Measurements from ENCODE around the gene C16orf78. TPM values are rescaled to one million over a fixed set of nuclear protein-coding genes. Genes with fewer than 3 reads are reported as not detected.

C16orf78 gene
- total RNA-seq, 2 donors from 2014 or later, result not detected

GRCh38 chr16:49382916-49383315, 9.3 kb downstream of the C16orf78 start:
- Mint-ChIP-seq H3K27me3 (peaks cover 0 to 9% of the 10 kb centered on the region in 2 donors), H3K4me3 (no peak overlapping the region), H3K9me3 (no peaks in the 10 kb centered on the region), H3K27ac (no peak overlapping the region), H3K36me3 (no peaks in the 10 kb centered on the region), H3K4me1 (ENCODE audit: low read depth in 2 of 2) (no peaks in the 10 kb centered on the region)
- DNase-seq (ENCODE audit: low spot score) (no peak), ATAC-seq (no peak)

- Mint-ChIP-seq H3K4me1 (ENCODE audit: low read depth in 2 of 2) (no peaks in the 10 kb centered on the region), H3K9me3 (no peaks in the 10 kb centered on the region), H3K4me3 (no peak overlapping the region), H3K36me3 (no peaks in the 10 kb centered on the region), H3K27me3 (peaks cover 17 to 28% of the 10 kb centered on the region in 2 donors), H3K27ac (no peak overlapping the region)
- ATAC-seq (no peak), DNase-seq (ENCODE audit: low spot score) (no peak)
Observed at GRCh38 chr16:49395021-49395420, 21.4 kb downstream of the C16orf78 start.

- no peak overlapping the region for H3K4me3 Mint-ChIP-seq
- peaks cover 10 to 28% of the 10 kb centered on the region in 2 donors for H3K27me3 Mint-ChIP-seq
- no peaks in the 10 kb centered on the region for H3K36me3 Mint-ChIP-seq
- DNase-seq (ENCODE audit: low spot score) (no peak), ATAC-seq (no peak)
- no peaks in the 10 kb centered on the region for H3K4me1 Mint-ChIP-seq (ENCODE audit: low read depth in 2 of 2)
- no peaks in the 10 kb centered on the region for H3K9me3 Mint-ChIP-seq
- H3K27ac Mint-ChIP-seq, result no peak overlapping the region
Observed at GRCh38 chr16:49396206-49396720, 22.7 kb downstream of the C16orf78 start.

- DNase-seq (ENCODE audit: low spot score) (no peak), ATAC-seq (no peak)
- Mint-ChIP-seq H3K27ac (no peak overlapping the region), H3K4me1 (ENCODE audit: low read depth in 2 of 2) (no peaks in the 10 kb centered on the region), H3K4me3 (no peak overlapping the region), H3K9me3 (peaks cover 4% of the 10 kb centered on the region), H3K27me3 (peaks cover 12 to 15% of the 10 kb centered on the region in 2 donors), H3K36me3 (no peaks in the 10 kb centered on the region)
Observed at GRCh38 chr16:49398761-49399160, 25.2 kb downstream of the C16orf78 start.

GRCh38 chr16:49399594-49400364, 26.2 kb downstream of the C16orf78 start:
- Mint-ChIP-seq H3K27me3 (peaks cover 14 to 17% of the 10 kb centered on the region in 2 donors), H3K4me3 (no peak overlapping the region), H3K36me3 (no peaks in the 10 kb centered on the region), H3K4me1 (ENCODE audit: low read depth in 2 of 2) (no peaks in the 10 kb centered on the region), H3K27ac (no peak overlapping the region), H3K9me3 (peaks cover 4% of the 10 kb centered on the region)
- ATAC-seq (no peak), DNase-seq (ENCODE audit: low spot score) (peak; percentile 22)

GRCh38 chr16:49400611-49401010, 27.0 kb downstream of the C16orf78 start:
- H3K27ac Mint-ChIP-seq, result no peak overlapping the region
- no peak for ATAC-seq
- H3K4me1 Mint-ChIP-seq (ENCODE audit: low read depth in 2 of 2), result no peaks in the 10 kb centered on the region
- DNase-seq (ENCODE audit: low spot score), result peak; percentile 44
- peaks cover 4% of the 10 kb centered on the region for H3K9me3 Mint-ChIP-seq
- peaks cover 14 to 17% of the 10 kb centered on the region in 2 donors for H3K27me3 Mint-ChIP-seq
- no peaks in the 10 kb centered on the region for H3K36me3 Mint-ChIP-seq
- H3K4me3 Mint-ChIP-seq, result no peak overlapping the region

GRCh38 chr16:49405123-49405522, 31.5 kb downstream of the C16orf78 start:
- Mint-ChIP-seq H3K27me3 (peaks cover 5 to 9% of the 10 kb centered on the region in 2 donors), H3K4me3 (no peak overlapping the region), H3K36me3 (no peaks in the 10 kb centered on the region), H3K4me1 (ENCODE audit: low read depth in 2 of 2) (no peaks in the 10 kb centered on the region), H3K27ac (no peak overlapping the region), H3K9me3 (peaks cover 4% of the 10 kb centered on the region)
- ATAC-seq (no peak), DNase-seq (ENCODE audit: low spot score) (peak; percentile 41)

GRCh38 chr16:49405530-49405929, 31.9 kb downstream of the C16orf78 start:
- H3K27me3 Mint-ChIP-seq, result peaks cover 5 to 11% of the 10 kb centered on the region in 2 donors
- peak; percentile 18 for DNase-seq (ENCODE audit: low spot score)

GRCh38 chr16:49407873-49408550, 34.4 kb downstream of the C16orf78 start:
- ATAC-seq (peak; percentile 47 to 65), DNase-seq (ENCODE audit: low spot score) (peak; percentile 66)
- peaks cover 5 to 13% of the 10 kb centered on the region in 2 donors for H3K27me3 Mint-ChIP-seq
- no peaks in the 10 kb centered on the region for H3K36me3 Mint-ChIP-seq
- H3K27ac Mint-ChIP-seq, result no peak overlapping the region
- no peaks in the 10 kb centered on the region for H3K4me1 Mint-ChIP-seq (ENCODE audit: low read depth in 2 of 2)
- H3K4me3 Mint-ChIP-seq, result no peak overlapping the region
- H3K9me3 Mint-ChIP-seq, result peaks cover 1% of the 10 kb centered on the region

More at GRCh38 chr16:49405530-49405929, 31.9 kb downstream of the C16orf78 start:
- Mint-ChIP-seq H3K9me3 (peaks cover 4% of the 10 kb centered on the region), H3K4me1 (ENCODE audit: low read depth in 2 of 2) (no peaks in the 10 kb centered on the region), H3K27ac (no peak overlapping the region), H3K36me3 (no peaks in the 10 kb centered on the region), H3K4me3 (no peak overlapping the region)
- ATAC-seq, result no peak

GRCh38 chr16:49409121-49409520, 35.5 kb downstream of the C16orf78 start:
- H3K36me3 Mint-ChIP-seq, result no peaks in the 10 kb centered on the region
- no peak overlapping the region for H3K27ac Mint-ChIP-seq
- no peak for ATAC-seq
- H3K27me3 Mint-ChIP-seq, result peaks cover 0 to 13% of the 10 kb centered on the region in 2 donors
- H3K4me3 Mint-ChIP-seq, result no peak overlapping the region
- H3K9me3 Mint-ChIP-seq, result no peaks in the 10 kb centered on the region
- peak; percentile 47 for DNase-seq (ENCODE audit: low spot score)
- no peaks in the 10 kb centered on the region for H3K4me1 Mint-ChIP-seq (ENCODE audit: low read depth in 2 of 2)

GRCh38 chr16:49410226-49410625, 36.6 kb downstream of the C16orf78 start:
- Mint-ChIP-seq H3K4me1 (ENCODE audit: low read depth in 2 of 2) (no peaks in the 10 kb centered on the region), H3K36me3 (no peaks in the 10 kb centered on the region), H3K27ac (no peak overlapping the region), H3K4me3 (no peak overlapping the region), H3K9me3 (no peaks in the 10 kb centered on the region), H3K27me3 (peaks cover 0 to 13% of the 10 kb centered on the region in 2 donors)
- ATAC-seq (no peak), DNase-seq (ENCODE audit: low spot score) (peak; percentile 55)

- no peaks in the 10 kb centered on the region for H3K9me3 Mint-ChIP-seq
- DNase-seq (ENCODE audit: low spot score) (peak; percentile 44), ATAC-seq (no peak)
- peaks cover 0 to 13% of the 10 kb centered on the region in 2 donors for H3K27me3 Mint-ChIP-seq
- H3K36me3 Mint-ChIP-seq, result no peaks in the 10 kb centered on the region
- H3K4me3 Mint-ChIP-seq, result no peak overlapping the region
- no peak overlapping the region for H3K27ac Mint-ChIP-seq
- H3K4me1 Mint-ChIP-seq (ENCODE audit: low read depth in 2 of 2), result no peaks in the 10 kb centered on the region
Observed at GRCh38 chr16:49411121-49411970, 37.7 kb downstream of the C16orf78 start.

- H3K27ac Mint-ChIP-seq, result no peak overlapping the region
- ATAC-seq (no peak), DNase-seq (ENCODE audit: low spot score) (no peak)
- no peaks in the 10 kb centered on the region for H3K36me3 Mint-ChIP-seq
- H3K27me3 Mint-ChIP-seq, result peaks cover 0 to 17% of the 10 kb centered on the region in 2 donors
- peaks cover under 1 to 6% of the 10 kb centered on the region in 2 donors for H3K4me1 Mint-ChIP-seq (ENCODE audit: low read depth in 2 of 2)
- H3K9me3 Mint-ChIP-seq, result no peaks in the 10 kb centered on the region
- H3K4me3 Mint-ChIP-seq, result no peak overlapping the region
Observed at GRCh38 chr16:49414671-49415070, 41.1 kb downstream of the C16orf78 start.
